Epidermal melanocyte (primary cell): ENCODE results near the gene CKAP2.
"Not testable (repeated sequence)": the region's sequence is repeated elsewhere in the genome, so short reads cannot be mapped to it uniquely, and the experiment has no call there.

Experiments
- DNase-seq: peaks from one replicate; pipeline ENCODE4 v3.0.0; 2011; ENCODE audit warnings: low spot score; ENCODE audit not compliant: insufficient read length

The CKAP2 gene

GRCh38 chr13:52451135-52451804 lies 4.0 kb upstream of the CKAP2 start:
- no peak for DNase-seq

GRCh38 chr13:52452470-52452869 lies 2.8 kb upstream of the CKAP2 start:
- DNase-seq, result no peak

GRCh38 chr13:52454459-52454819 lies 839 bp upstream of the CKAP2 start:
- DNase-seq, result no peak

- DNase-seq, result peak; percentile 34
These were observed 381 bp downstream of the CKAP2 start for GRCh38 chr13:52455677-52456041.

GRCh38 chr13:52459668-52460067 lies 4.4 kb downstream of the CKAP2 start:
- no peak for DNase-seq

- no peak for DNase-seq
These were observed 6.0 kb downstream of the CKAP2 start for GRCh38 chr13:52461265-52461664.

GRCh38 chr13:52463526-52463925 lies 8.2 kb downstream of the CKAP2 start:
- no peak for DNase-seq

GRCh38 chr13:52468487-52468886 lies 13.2 kb downstream of the CKAP2 start:
- DNase-seq, result not testable (repeated sequence)

GRCh38 chr13:52480677-52481428 lies 25.6 kb downstream of the CKAP2 start:
- DNase-seq, result not testable (repeated sequence)

GRCh38 chr13:52487078-52487477 lies 31.8 kb downstream of the CKAP2 start:
- not testable (repeated sequence) for DNase-seq

GRCh38 chr13:52488763-52489162 lies 33.5 kb downstream of the CKAP2 start:
- DNase-seq, result not testable (repeated sequence)

- not testable (repeated sequence) for DNase-seq
These were observed 35.7 kb downstream of the CKAP2 start for GRCh38 chr13:52491015-52491414.

- not testable (repeated sequence) for DNase-seq
These were observed 39.0 kb downstream of the CKAP2 start for GRCh38 chr13:52494241-52494640.

GRCh38 chr13:52497979-52498378 lies 42.7 kb downstream of the CKAP2 start:
- DNase-seq, result not testable (repeated sequence)

GRCh38 chr13:52502277-52502676 lies 47.0 kb downstream of the CKAP2 start:
- not testable (repeated sequence) for DNase-seq

GRCh38 chr13:52505843-52506242 lies 50.6 kb downstream of the CKAP2 start:
- not testable (repeated sequence) for DNase-seq

GRCh38 chr13:52509532-52509931 lies 54.3 kb downstream of the CKAP2 start:
- not testable (repeated sequence) for DNase-seq

- DNase-seq, result not testable (repeated sequence)
These were observed 55.0 kb downstream of the CKAP2 start for GRCh38 chr13:52510221-52510797.

GRCh38 chr13:52511598-52511997 lies 56.3 kb downstream of the CKAP2 start:
- DNase-seq, result not testable (repeated sequence)

GRCh38 chr13:52513957-52514596 lies 58.8 kb downstream of the CKAP2 start:
- not testable (repeated sequence) for DNase-seq

GRCh38 chr13:52523323-52523722 lies 68.0 kb downstream of the CKAP2 start:
- not testable (repeated sequence) for DNase-seq
